Smooth muscle cell (in vitro differentiated cells): Measurements from ENCODE around the gene ITFG1. TPM values are rescaled to one million over a fixed set of nuclear protein-coding genes. Genes with fewer than 3 reads are reported as not detected.

ENCODE experiments used
- DNase-seq: peaks from one replicate; lab custom pipeline; 2025; ENCODE audit not compliant: unreplicated experiment; lab: John Stamatoyannopoulos, UW
- H2AFZ ChIP-seq: fragments of 200-600 bp; sonication (generic); 2 replicates; pipeline ENCODE4 v1.6.0; 2016; ENCODE audit warnings: antibody characterized with exemption, low read depth, mild to moderate bottlenecking
- H3F3A ChIP-seq: fragments of 200-600 bp; sonication (generic); 2 replicates; pipeline ENCODE4 v1.6.0; 2017; ENCODE audit warnings: antibody characterized with exemption, low read depth
- H3K27ac ChIP-seq: fragments of 200-600 bp; sonication (generic); 2 replicates; pipeline ENCODE4 v1.5.1; 2016; ENCODE audit warnings: low read depth, mild to moderate bottlenecking
- H3K27me3 ChIP-seq: fragments of 200-600 bp; sonication (generic); 2 replicates; pipeline ENCODE4 v1.6.1; 2016; ENCODE audit warnings: low read depth, mild to moderate bottlenecking
- H3K36me3 ChIP-seq: fragments of 200-600 bp; sonication (generic); 2 replicates; pipeline ENCODE4 v1.5.1; 2016; ENCODE audit warnings: low read depth
- H3K4me1 ChIP-seq: fragments of 200-600 bp; sonication (generic); 2 replicates; pipeline ENCODE4 v1.5.1; 2016; ENCODE audit warnings: low read depth
- H3K4me2 ChIP-seq: fragments of 200-600 bp; sonication (generic); 2 replicates; pipeline ENCODE4 v1.6.0; 2016; ENCODE audit warnings: mild to moderate bottlenecking
- H3K4me3 ChIP-seq: fragments of 200-600 bp; sonication (generic); 2 replicates; pipeline ENCODE4 v1.5.1; 2016; ENCODE audit warnings: mild to moderate bottlenecking
- H3K79me2 ChIP-seq: fragments of 200-600 bp; sonication (generic); 2 replicates; pipeline ENCODE4 v1.6.0; 2016; ENCODE audit warnings: low read depth, mild to moderate bottlenecking
- H3K9ac ChIP-seq: fragments of 200-600 bp; sonication (generic); 2 replicates; pipeline ENCODE4 v1.6.0; 2016; ENCODE audit warnings: low read depth
- H3K9me3 ChIP-seq: fragments of 200-600 bp; sonication (generic); replicated peaks from 2 replicates; pipeline ENCODE4 v1.5.1; 2016; ENCODE audit warnings: low read depth
- H4K20me1 ChIP-seq: fragments of 200-600 bp; sonication (generic); 2 replicates; pipeline ENCODE4 v1.6.0; 2016; ENCODE audit warnings: low read depth
- CTCF ChIP-seq: fragments of 200-600 bp; sonication (generic); IDR thresholded peaks from 2 replicates; pipeline ENCODE4 v1.5.1; 2017; ENCODE audit warnings: borderline replicate concordance, mild to moderate bottlenecking, antibody characterized with exemption; ENCODE audit not compliant: insufficient read depth, poor library complexity, severe bottlenecking
- WGBS: methylation state at CpG from one replicate; pipeline ENCODE4 v1.1.7; 2016; ENCODE audit warnings: low lambda C conversion rate; 5-methylcytosine and 5-hydroxymethylcytosine counted together
- polyA plus RNA-seq: library from polyadenylated mRNA; unstranded; fragments of >200 nt; fragmentation: Nextera tagmentation; extraction: Ambion mirVana; gene quantifications from 2 replicates; pipeline ENCODE4 v1.2.1, GENCODE V29; 2016
- total RNA-seq: library from RNA; depleted of rRNA; stranded (reverse); fragments of >200 nt; gene quantifications from 2 replicates; pipeline ENCODE4 v1.2.3, GENCODE V29; 2014

ITFG1 gene
- total and polyA plus RNA-seq, 2 experiments from 2014 or later, result 75.2 to 100 TPM

GRCh38 chr16:47134550-47134949 lies 326.3 kb downstream of the ITFG1 start:
- no peak overlapping the region for H3K27ac ChIP-seq
- H2AFZ ChIP-seq, result no peak overlapping the region
- H3K4me1 ChIP-seq, result peaks cover under 1% of the 10 kb centered on the region
- TF ChIP-seq CTCF, result no peak
- no peaks in the 10 kb centered on the region for H3K9me3 ChIP-seq
- H3K27me3 ChIP-seq, result no peaks in the 10 kb centered on the region
- 99% methylated on average over 4 of the region's 4 CpGs for WGBS
- no peak overlapping the region for H3K9ac ChIP-seq
- peaks cover 3% of the 10 kb centered on the region for H4K20me1 ChIP-seq
- H3K79me2 ChIP-seq, result peaks cover 3% of the 10 kb centered on the region
- H3K36me3 ChIP-seq, result no peaks in the 10 kb centered on the region
- H3F3A ChIP-seq, result no peaks in the 10 kb centered on the region
- H3K4me2 ChIP-seq, result no peak overlapping the region
- no peak for DNase-seq
- no peak overlapping the region for H3K4me3 ChIP-seq

- Histone ChIP-seq H3K79me2 (peaks cover 3% of the 10 kb centered on the region), H3K9ac (no peak overlapping the region), H3K4me2 (no peak overlapping the region), H3K4me3 (no peak overlapping the region), H3K27ac (no peak overlapping the region), H3K9me3 (no peaks in the 10 kb centered on the region), H3K4me1 (peaks cover 5% of the 10 kb centered on the region), H4K20me1 (no peaks in the 10 kb centered on the region), H3F3A (no peaks in the 10 kb centered on the region), H3K27me3 (no peaks in the 10 kb centered on the region), H3K36me3 (no peaks in the 10 kb centered on the region), H2AFZ (no peak overlapping the region)
- TF ChIP-seq CTCF, result no peak
- no peak for DNase-seq
These were observed 328.6 kb downstream of the ITFG1 start for GRCh38 chr16:47132308-47132707.

GRCh38 chr16:47129755-47130435 lies 331.0 kb downstream of the ITFG1 start:
- Histone ChIP-seq H3K9me3 (no peaks in the 10 kb centered on the region), H3K79me2 (no peaks in the 10 kb centered on the region), H3K4me2 (no peak overlapping the region), H3K27ac (no peak overlapping the region), H3K4me3 (no peak overlapping the region), H4K20me1 (no peaks in the 10 kb centered on the region), H3K27me3 (no peaks in the 10 kb centered on the region), H3K36me3 (no peaks in the 10 kb centered on the region), H3K9ac (no peak overlapping the region), H2AFZ (no peak overlapping the region), H3F3A (no peaks in the 10 kb centered on the region), H3K4me1 (peaks cover 5% of the 10 kb centered on the region)
- WGBS, result 57% methylated on average over 7 of the region's 7 CpGs
- DNase-seq, result no peak
- TF ChIP-seq CTCF, result no peak

- Histone ChIP-seq H3K27ac (no peak overlapping the region), H3K4me3 (no peak overlapping the region), H3K4me2 (no peak overlapping the region), H3K9me3 (no peaks in the 10 kb centered on the region), H3K79me2 (no peaks in the 10 kb centered on the region), H2AFZ (no peak overlapping the region), H3K36me3 (no peaks in the 10 kb centered on the region), H3K4me1 (peaks cover 5% of the 10 kb centered on the region), H4K20me1 (no peaks in the 10 kb centered on the region), H3K9ac (no peak overlapping the region), H3F3A (no peaks in the 10 kb centered on the region), H3K27me3 (no peaks in the 10 kb centered on the region)
- no peak for DNase-seq
- TF ChIP-seq CTCF, result no peak
- WGBS, result 90% methylated on average over 3 of the region's 3 CpGs
These were observed 333.3 kb downstream of the ITFG1 start for GRCh38 chr16:47127541-47127940.
